ENCODE data around the gene ADGRF1.

GRCh38 chr6:47090881-47091280 is 48.7 kb upstream of the ADGRF1 start:
- TF ChIP-seq, protein P1, sequence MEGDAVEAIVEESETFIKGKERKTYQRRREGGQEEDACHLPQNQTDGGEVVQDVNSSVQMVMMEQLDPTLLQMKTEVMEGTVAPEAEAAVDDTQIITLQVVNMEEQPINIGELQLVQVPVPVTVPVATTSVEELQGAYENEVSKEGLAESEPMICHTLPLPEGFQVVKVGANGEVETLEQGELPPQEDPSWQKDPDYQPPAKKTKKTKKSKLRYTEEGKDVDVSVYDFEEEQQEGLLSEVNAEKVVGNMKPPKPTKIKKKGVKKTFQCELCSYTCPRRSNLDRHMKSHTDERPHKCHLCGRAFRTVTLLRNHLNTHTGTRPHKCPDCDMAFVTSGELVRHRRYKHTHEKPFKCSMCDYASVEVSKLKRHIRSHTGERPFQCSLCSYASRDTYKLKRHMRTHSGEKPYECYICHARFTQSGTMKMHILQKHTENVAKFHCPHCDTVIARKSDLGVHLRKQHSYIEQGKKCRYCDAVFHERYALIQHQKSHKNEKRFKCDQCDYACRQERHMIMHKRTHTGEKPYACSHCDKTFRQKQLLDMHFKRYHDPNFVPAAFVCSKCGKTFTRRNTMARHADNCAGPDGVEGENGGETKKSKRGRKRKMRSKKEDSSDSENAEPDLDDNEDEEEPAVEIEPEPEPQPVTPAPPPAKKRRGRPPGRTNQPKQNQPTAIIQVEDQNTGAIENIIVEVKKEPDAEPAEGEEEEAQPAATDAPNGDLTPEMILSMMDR (IDR thresholded peaks at IDR 0.05), result no peak
- no peak for TF ChIP-seq POLR2A (IDR thresholded peaks at IDR 0.05)
- no peak for TF ChIP-seq POLR2AphosphoS5 (IDR thresholded peaks at IDR 0.05)
- no peak for TF ChIP-seq EP300 (IDR thresholded peaks at IDR 0.05)

Data from stomach (tissue), 4 donors.